GM21381 (cell line): Measurements from ENCODE around the gene OR9K2.
"Not testable (repeated sequence)": the region's sequence is repeated elsewhere in the genome, so short reads cannot be mapped to it uniquely, and the experiment has no call there.

Source experiments
- ATAC-seq: cut with Tn5 transposase; IDR thresholded peaks from one replicate; pipeline ENCODE4 v1.9.1; 2021; ENCODE audit warnings: mild to moderate bottlenecking, moderate library complexity; ENCODE audit not compliant: unreplicated experiment

OR9K2 gene, protein sequence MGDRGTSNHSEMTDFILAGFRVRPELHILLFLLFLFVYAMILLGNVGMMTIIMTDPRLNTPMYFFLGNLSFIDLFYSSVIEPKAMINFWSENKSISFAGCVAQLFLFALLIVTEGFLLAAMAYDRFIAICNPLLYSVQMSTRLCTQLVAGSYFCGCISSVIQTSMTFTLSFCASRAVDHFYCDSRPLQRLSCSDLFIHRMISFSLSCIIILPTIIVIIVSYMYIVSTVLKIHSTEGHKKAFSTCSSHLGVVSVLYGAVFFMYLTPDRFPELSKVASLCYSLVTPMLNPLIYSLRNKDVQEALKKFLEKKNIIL

DNA sequence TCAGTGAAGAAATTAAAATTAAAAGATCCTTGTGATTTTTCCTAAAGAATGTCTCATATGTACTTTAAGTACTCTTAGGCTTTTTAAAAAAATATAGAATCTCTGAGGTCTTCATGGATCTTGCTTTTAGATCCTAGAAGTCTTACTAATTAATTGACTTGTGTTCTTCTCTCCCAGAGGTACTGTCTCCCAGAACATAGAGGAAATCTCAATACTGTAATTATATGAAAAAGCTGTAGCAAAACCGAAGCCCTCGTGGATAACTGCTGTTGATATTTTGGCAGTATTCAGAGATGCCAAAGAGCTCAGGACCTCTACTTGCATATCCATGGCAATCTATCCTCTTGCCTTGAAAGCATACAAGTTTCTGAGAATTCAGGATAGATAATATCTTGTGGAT is at the start of gene OR9K2:
OR9K2 (plus strand) TSS at position 301 of the 400 bp plus-strand sequence. CDS start 3,429 bp downstream, outside the sequence.
- ATAC-seq: no peak

DNA sequence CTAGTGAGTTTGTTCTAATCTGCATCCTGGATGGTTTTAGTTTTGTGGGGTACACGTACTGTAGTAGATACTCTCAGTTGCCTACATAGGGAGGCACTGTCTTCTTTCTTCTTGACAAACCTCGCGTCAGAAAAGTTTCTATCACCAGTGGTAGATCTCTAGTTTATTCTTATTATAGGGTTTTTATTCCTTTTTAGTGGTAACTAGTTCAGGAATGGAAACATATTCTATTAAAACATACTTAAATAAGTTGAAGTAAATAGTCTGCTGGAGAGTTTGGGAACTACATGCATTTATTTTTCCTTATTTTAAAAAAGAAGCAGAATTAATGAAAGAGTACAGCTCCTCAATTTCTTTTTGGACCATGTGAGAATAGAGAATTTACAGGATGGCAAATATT is 33.6 kb upstream of the OR9K2 start:
- no peak for ATAC-seq

- ATAC-seq: no peak
Measured at GRCh38 chr12:55112378-55112875, 13.8 kb upstream of the OR9K2 start.

GRCh38 chr12:55116152-55116551 is 10.1 kb upstream of the OR9K2 start:
- ATAC-seq: no peak

DNA sequence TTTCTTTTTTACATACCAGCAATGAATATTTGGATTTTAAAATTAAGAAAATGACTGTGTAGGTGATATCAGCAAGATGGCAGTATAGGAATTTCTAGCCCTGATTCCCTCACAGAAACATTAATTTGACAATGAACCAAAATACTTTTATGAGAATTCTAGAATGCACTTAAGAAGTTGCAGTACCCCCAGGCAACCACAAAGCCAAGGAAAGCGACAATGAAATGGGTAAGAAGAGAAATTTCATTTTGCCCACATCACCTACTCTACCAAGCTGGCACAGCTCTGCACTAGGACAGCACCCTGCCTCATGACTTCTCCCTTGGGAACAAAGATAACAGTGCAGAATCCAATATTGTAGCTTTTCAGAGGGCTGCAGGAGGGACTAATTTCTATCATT is 6.6 kb downstream of the OR9K2 start:
- ATAC-seq: no peak

GRCh38 chr12:55142669-55143565 is 16.7 kb downstream of the OR9K2 start:
- ATAC-seq: no peak

GRCh38 chr12:55143566-55143870 is 17.3 kb downstream of the OR9K2 start:
- ATAC-seq: no peak

GRCh38 chr12:55167010-55167640 is 40.9 kb downstream of the OR9K2 start:
- not testable (repeated sequence) for ATAC-seq

- ATAC-seq: no peak
Measured at GRCh38 chr12:55171445-55171844, 45.2 kb downstream of the OR9K2 start.

GRCh38 chr12:55171846-55172245 is 45.6 kb downstream of the OR9K2 start:
- ATAC-seq: not testable (repeated sequence)

DNA sequence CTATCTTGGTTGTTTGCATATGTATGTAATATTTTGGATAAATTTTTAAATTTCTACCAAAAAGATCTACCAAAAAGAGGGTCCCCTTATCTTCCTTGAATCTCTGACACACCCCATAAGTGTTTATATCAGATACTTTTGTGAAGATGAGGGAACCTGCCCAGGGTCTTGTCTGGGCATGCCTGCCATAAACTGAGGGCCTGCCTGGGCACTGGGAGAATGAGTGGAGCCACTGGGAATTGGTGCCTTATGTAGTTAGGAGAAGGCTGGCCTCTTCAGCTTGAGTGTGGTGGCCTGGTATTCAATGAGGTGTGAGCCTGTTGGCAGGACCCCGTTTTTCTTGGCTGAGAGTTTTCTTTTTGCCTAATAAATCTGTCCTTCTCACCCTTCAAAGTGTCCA is 46.5 kb downstream of the OR9K2 start:
- no peak for ATAC-seq

DNA sequence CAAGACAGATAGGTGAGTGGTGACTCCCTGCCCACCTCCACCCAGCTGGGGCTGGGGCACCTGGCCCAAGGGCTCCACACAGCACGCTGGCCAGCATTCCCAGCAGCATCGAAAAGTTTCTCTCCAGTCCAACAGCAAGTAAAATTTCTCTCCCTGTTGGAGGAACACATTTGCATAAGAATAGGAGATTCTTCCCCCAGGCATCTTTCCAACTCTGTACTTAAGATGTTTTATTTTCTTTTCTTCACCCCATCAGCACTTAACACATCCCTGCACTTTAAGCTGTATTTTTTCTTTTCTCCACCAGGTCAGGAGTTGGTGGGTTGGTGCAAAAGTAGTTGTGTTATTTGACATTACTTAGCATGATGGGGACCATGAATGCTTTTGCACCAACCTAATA is 47.2 kb downstream of the OR9K2 start:
- ATAC-seq: no peak
